ENCODE measurements around the gene PUS10. TPM values are rescaled to one million over a fixed set of nuclear protein-coding genes. Genes with fewer than 3 reads are reported as not detected.

The PUS10 gene
- total RNA-seq, 4 donors from 2014 or later = 3.8 to 26.4 (median 12.1) TPM

DNA sequence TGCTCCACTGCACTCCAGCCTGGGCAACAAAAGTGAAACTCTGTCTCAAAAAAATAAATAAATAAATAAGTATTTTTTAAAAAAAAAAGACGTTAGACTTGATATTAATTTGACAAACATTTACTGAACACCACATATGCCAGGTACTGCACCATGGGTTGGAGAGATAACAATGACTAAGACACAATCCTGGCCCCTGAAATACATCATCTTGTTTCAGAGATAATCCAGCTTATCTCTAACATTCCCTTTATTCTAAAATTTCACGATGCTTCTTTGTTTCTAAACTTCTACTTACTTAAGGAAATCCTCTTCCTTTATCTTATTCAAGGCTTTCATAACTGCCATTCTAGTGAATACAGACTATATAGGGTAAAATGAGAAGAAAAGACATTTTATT is 55.5 kb downstream of the PUS10 start:
- intact Hi-C loops (cut with DNase I; ENCODE audit: low total_unique reads) (no loop called here), in situ Hi-C loops (cut with MboI; ENCODE audit: low pct_ligation_motif_present in 1 of 4, low pct_unique_long_range_greater_than_20kb in 1 of 4, low sequenced_read_pairs in 3 of 4) (no loop called here)
- DNase-seq = no peak
- WGBS, 2 donors (ENCODE audit: low coverage in 1 of 2) = 76 to 82% methylated on average over 2 of the region's 2 CpGs
- no peaks in the 10 kb centered on the region for H3K36me3 ChIP-seq
- H3K4me3 ChIP-seq = no peak overlapping the region
- H3K9me3 ChIP-seq = no peaks in the 10 kb centered on the region
- H3K27ac ChIP-seq = no peak overlapping the region
- peaks cover 0 to 10% (median 2%) of the 10 kb centered on the region in 4 donors for H3K4me1 ChIP-seq
- TF ChIP-seq POLR2A (IDR thresholded peaks at IDR 0.05) (no peak), EP300 (IDR thresholded peaks at IDR 0.05; ENCODE audit: low read depth) (no peak), POLR2AphosphoS5 (IDR thresholded peaks at IDR 0.05) (no peak)
- TF ChIP-seq, protein P1, sequence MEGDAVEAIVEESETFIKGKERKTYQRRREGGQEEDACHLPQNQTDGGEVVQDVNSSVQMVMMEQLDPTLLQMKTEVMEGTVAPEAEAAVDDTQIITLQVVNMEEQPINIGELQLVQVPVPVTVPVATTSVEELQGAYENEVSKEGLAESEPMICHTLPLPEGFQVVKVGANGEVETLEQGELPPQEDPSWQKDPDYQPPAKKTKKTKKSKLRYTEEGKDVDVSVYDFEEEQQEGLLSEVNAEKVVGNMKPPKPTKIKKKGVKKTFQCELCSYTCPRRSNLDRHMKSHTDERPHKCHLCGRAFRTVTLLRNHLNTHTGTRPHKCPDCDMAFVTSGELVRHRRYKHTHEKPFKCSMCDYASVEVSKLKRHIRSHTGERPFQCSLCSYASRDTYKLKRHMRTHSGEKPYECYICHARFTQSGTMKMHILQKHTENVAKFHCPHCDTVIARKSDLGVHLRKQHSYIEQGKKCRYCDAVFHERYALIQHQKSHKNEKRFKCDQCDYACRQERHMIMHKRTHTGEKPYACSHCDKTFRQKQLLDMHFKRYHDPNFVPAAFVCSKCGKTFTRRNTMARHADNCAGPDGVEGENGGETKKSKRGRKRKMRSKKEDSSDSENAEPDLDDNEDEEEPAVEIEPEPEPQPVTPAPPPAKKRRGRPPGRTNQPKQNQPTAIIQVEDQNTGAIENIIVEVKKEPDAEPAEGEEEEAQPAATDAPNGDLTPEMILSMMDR (IDR thresholded peaks at IDR 0.05) = no peak
- H3K27me3 ChIP-seq = no peaks in the 10 kb centered on the region

DNA sequence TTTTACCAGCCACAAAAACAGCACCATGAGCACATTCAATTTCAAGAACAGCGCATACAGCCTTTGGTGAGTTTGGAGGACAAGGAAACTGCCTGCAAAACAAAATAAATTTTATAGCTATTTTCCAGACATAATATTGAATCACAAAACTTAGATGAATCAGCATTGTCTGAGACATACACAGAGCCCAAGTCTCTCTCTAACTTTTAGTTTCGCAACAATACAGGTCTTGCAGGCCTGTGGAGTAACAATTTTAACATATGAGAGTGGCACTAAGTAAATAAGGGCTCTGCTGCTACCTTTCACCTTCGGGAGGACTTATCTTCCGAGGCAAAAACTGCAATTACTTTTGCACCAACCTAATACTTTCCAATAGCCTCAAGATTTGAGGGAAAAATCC is 56.6 kb downstream of the PUS10 start:
- in situ Hi-C loops (cut with MboI; ENCODE audit: low pct_ligation_motif_present in 1 of 4, low pct_unique_long_range_greater_than_20kb in 1 of 4, low sequenced_read_pairs in 3 of 4) = no loop called here
- no peak for TF ChIP-seq POLR2AphosphoS5 (IDR thresholded peaks at IDR 0.05)
- TF ChIP-seq POLR2A (IDR thresholded peaks at IDR 0.05) = no peak
- no peak for TF ChIP-seq EP300 (IDR thresholded peaks at IDR 0.05; ENCODE audit: low read depth)
- TF ChIP-seq, protein P1 (IDR thresholded peaks at IDR 0.05) = no peak
- Histone ChIP-seq H3K36me3 (no peaks in the 10 kb centered on the region), H3K27ac (no peak overlapping the region), H3K9me3 (no peaks in the 10 kb centered on the region), H3K27me3 (no peaks in the 10 kb centered on the region), H3K4me3 (no peak overlapping the region), H3K4me1 (peaks cover 0 to 7% (median 2%) of the 10 kb centered on the region in 4 donors)
- no peak for DNase-seq
- intact Hi-C loops (cut with DNase I; ENCODE audit: low total_unique reads) = no loop called here
- WGBS, 2 donors (ENCODE audit: low coverage in 1 of 2) = 92 to 100% methylated on average over 1 to 4 of the region's 4 CpGs

DNA sequence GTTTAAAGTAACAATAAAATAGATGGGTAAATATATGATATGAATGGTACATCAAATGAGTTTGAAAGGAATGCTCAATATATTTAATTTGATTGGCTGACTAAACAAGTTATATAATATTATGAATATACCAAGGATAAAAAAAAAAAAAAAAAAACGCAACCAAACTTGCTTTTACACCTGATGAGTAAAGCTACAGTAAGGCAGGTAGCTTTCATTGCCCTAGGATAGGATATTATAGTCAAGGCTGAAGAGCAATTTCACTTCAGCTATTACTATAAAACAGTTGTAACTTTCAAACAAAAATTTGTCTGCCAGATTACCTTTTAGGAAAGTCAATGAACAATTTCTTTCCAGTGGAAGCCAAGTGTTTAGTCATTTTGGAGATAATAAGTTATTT is 57.3 kb downstream of the PUS10 start:
- in situ Hi-C loops (cut with MboI; ENCODE audit: low pct_ligation_motif_present in 1 of 4, low pct_unique_long_range_greater_than_20kb in 1 of 4, low sequenced_read_pairs in 3 of 4) (no loop called here), intact Hi-C loops (cut with DNase I; ENCODE audit: low total_unique reads) (no loop called here)
- 89 to 90% methylated on average over 1 of the region's 1 CpG for whole genome bisulfite sequencing, 2 donors (ENCODE audit: low coverage in 1 of 2)
- Histone ChIP-seq H3K9me3 (no peaks in the 10 kb centered on the region), H3K36me3 (no peaks in the 10 kb centered on the region), H3K27ac (no peak overlapping the region), H3K27me3 (no peaks in the 10 kb centered on the region), H3K4me1 (peaks cover 0 to 7% (median 2%) of the 10 kb centered on the region in 4 donors), H3K4me3 (no peak overlapping the region)
- no peak for DNase-seq
- TF ChIP-seq EP300 (IDR thresholded peaks at IDR 0.05; ENCODE audit: low read depth) = no peak
- TF ChIP-seq POLR2A (IDR thresholded peaks at IDR 0.05) = no peak
- TF ChIP-seq, protein P1 (IDR thresholded peaks at IDR 0.05) = no peak
- no peak for TF ChIP-seq POLR2AphosphoS5 (IDR thresholded peaks at IDR 0.05)

DNA sequence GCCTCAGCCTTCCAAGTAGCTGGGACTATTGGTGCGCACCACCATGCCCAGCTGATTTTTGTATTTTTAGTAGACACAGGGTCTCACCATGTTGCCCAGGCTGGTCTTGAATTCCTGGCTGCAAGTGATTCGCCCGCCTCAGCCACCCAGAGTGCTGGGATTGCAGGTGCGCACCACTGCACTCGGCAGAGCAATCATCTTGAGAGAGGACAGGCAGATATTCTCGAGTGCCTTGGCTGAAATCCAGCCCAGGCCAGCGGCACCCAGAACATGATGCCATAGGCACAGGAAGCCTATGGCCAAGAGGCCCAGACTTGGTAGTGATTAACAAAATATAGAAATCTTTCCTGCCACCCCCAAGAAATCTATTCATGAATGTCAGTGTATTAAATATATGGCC is 58.6 kb downstream of the PUS10 start:
- 88 to 100% methylated on average over 1 to 7 of the region's 7 CpGs for WGBS, 2 donors (ENCODE audit: low coverage in 1 of 2)
- H3K27ac ChIP-seq = peak overlapping the region in 3 of 4 donors; percentile 29 to 56 (median 31)
- H3K4me3 ChIP-seq = no peak overlapping the region
- no peaks in the 10 kb centered on the region for H3K27me3 ChIP-seq
- H3K4me1 ChIP-seq = peaks cover 0 to 7% (median 2%) of the 10 kb centered on the region in 4 donors
- intact Hi-C loops (cut with DNase I; ENCODE audit: low total_unique reads) = no loop called here
- no peaks in the 10 kb centered on the region for H3K36me3 ChIP-seq
- in situ Hi-C loops (cut with MboI; ENCODE audit: low pct_ligation_motif_present in 1 of 4, low pct_unique_long_range_greater_than_20kb in 1 of 4, low sequenced_read_pairs in 3 of 4) = no loop called here
- no peaks in the 10 kb centered on the region for H3K9me3 ChIP-seq
- no peak for TF ChIP-seq EP300 (IDR thresholded peaks at IDR 0.05; ENCODE audit: low read depth)
- no peak for TF ChIP-seq POLR2AphosphoS5 (IDR thresholded peaks at IDR 0.05)
- TF ChIP-seq, protein P1 (IDR thresholded peaks at IDR 0.05) = no peak
- no peak for TF ChIP-seq POLR2A (IDR thresholded peaks at IDR 0.05)
- DNase-seq = no peak
